Measurements from ENCODE around the gene ZNF669.

- TF ChIP-seq CTCF (IDR thresholded peaks at IDR 0.05) (no peak), ZFX (IDR thresholded peaks at IDR 0.05; ENCODE audit: borderline replicate concordance) (no peak)
These were observed 27.1 kb upstream of the ZNF669 start for GRCh38 chr1:247131236-247131635.
